H1 (cell line): ENCODE results near the gene TRPM1. TPM values are rescaled to one million over a fixed set of nuclear protein-coding genes. Genes with fewer than 3 reads are reported as not detected.

ENCODE experiments used
- CTCF ChIA-PET: fragments of 300-600 bp; sonication (Branson Sonifier 250); formaldehyde crosslinking; loops from one replicate; lab custom pipeline; 2021; ENCODE audit not compliant: partially characterized antibody; lab: Charles Lee
- POLR2A ChIA-PET: fragments of 300-600 bp; sonication (Branson Sonifier 250); formaldehyde crosslinking; loops from one replicate; lab custom pipeline; 2021; ENCODE audit warnings: inconsistent platforms; ENCODE audit not compliant: partially characterized antibody; lab: Charles Lee
- DNase-seq, 2 experiments: peaks; one replicate each; pipeline versions ENCODE4 v3.0.0 to v3.0.0-alpha.2; 2010 to 2022; ENCODE audit warnings: low spot score in 2 of 2, low read depth in 1 of 2, mixed read lengths in 1 of 2
- FAIRE-seq: peaks from 2 replicates; lab custom pipeline; 2011; peaks lifted over from hg19 to GRCh38; lab: Jason Lieb, UNC
- H2AFZ ChIP-seq: 2 replicates; pipeline ENCODE4 v1.8.1; 2012; ENCODE audit warnings: low read length, inconsistent platforms
- H2AK5ac ChIP-seq: 2 replicates; pipeline ENCODE4 v1.6.1; 2013; ENCODE audit warnings: low read depth, low read length
- H2BK120ac ChIP-seq: replicated peaks from 2 replicates; pipeline ENCODE3; 2013; ENCODE audit warnings: low read depth, low read length, inconsistent platforms
- H2BK12ac ChIP-seq: 2 replicates; pipeline ENCODE4 v1.6.1; 2013; ENCODE audit warnings: low read depth, low read length
- H2BK15ac ChIP-seq: 2 replicates; pipeline ENCODE4 v1.6.1; 2013; ENCODE audit warnings: low read length
- H2BK20ac ChIP-seq: 2 replicates; pipeline ENCODE4 v1.6.1; 2013; ENCODE audit warnings: low read length
- H2BK5ac ChIP-seq: 2 replicates; pipeline ENCODE4 v1.6.1; 2013; ENCODE audit warnings: low read depth, low read length
- H3K14ac ChIP-seq: 2 replicates; pipeline ENCODE4 v1.6.1; 2013; ENCODE audit warnings: inconsistent platforms; ENCODE audit not compliant: insufficient read length
- H3K18ac ChIP-seq: 2 replicates; pipeline ENCODE4 v1.6.1; 2013; ENCODE audit warnings: low read length; ENCODE audit errors: extremely low read depth
- H3K23ac ChIP-seq: 2 replicates; pipeline ENCODE4 v1.6.1; 2013; ENCODE audit warnings: inconsistent platforms; ENCODE audit not compliant: insufficient read length
- H3K23me2 ChIP-seq: 2 replicates; pipeline ENCODE4 v1.6.1; 2013; ENCODE audit warnings: low read depth, low read length
- H3K27ac ChIP-seq: 2 replicates; pipeline ENCODE4 v1.6.1; 2011; ENCODE audit warnings: low read depth, low read length, inconsistent platforms
- H3K27me3 ChIP-seq, 4 experiments: replicated peaks in 1 of 4; 1 replicate in 1 of 4; 2 replicates in 3 of 4; pipeline versions ENCODE4 v1.6.1 to v1.8.1; 2011 to 2013; ENCODE audit warnings: low read length in 3 of 4, mild to moderate bottlenecking in 3 of 4, inconsistent platforms in 2 of 4, mixed read lengths in 2 of 4, moderate library complexity in 1 of 4; ENCODE audit not compliant: control insufficient read depth in 3 of 4, insufficient read depth in 3 of 4; ENCODE audit errors: extremely low read depth in 1 of 4
- H3K36me3 ChIP-seq, 4 experiments: 2 replicates each; pipeline versions ENCODE4 v1.6.1 to v1.8.1; 2011 to 2013; ENCODE audit warnings: mild to moderate bottlenecking in 4 of 4, low read length in 3 of 4, moderate library complexity in 2 of 4, control low read depth in 1 of 4, inconsistent platforms in 1 of 4; ENCODE audit not compliant: insufficient read depth in 4 of 4, control insufficient read depth in 2 of 4
- H3K4ac ChIP-seq: replicated peaks from 2 replicates; pipeline ENCODE3; 2013; ENCODE audit warnings: low read length, low read depth, mixed read lengths, inconsistent platforms; ENCODE audit not compliant: insufficient read length
- H3K4me1 ChIP-seq, 4 experiments: replicated peaks in 1 of 4; 1 replicate in 1 of 4; 2 replicates in 3 of 4; pipeline versions ENCODE4 v1.6.1 to v1.8.1; 2011 to 2013; ENCODE audit warnings: low read length in 3 of 4, inconsistent platforms in 2 of 4, mixed read lengths in 1 of 4; ENCODE audit not compliant: insufficient read depth in 4 of 4, control insufficient read depth in 3 of 4
- H3K4me2 ChIP-seq, 2 experiments: 2 replicates each; pipeline versions ENCODE4 v1.6.1 to v1.8.1; 2011 to 2013; ENCODE audit warnings: low read depth in 2 of 2, low read length in 2 of 2, control low read depth in 1 of 2, inconsistent platforms in 1 of 2, mild to moderate bottlenecking in 1 of 2; ENCODE audit not compliant: insufficient read depth in 1 of 2
- H3K4me3 ChIP-seq, 4 experiments: fragments of 200-600, 300-600 bp in 1 of 4; sonication (generic), shearing (Covaris generic), sonication (Bioruptor Twin) in 1 of 4; 2 replicates each; pipeline versions ENCODE4 v1.5.1 to v1.8.1; 2011 to 2016; ENCODE audit warnings: low read length in 4 of 4, low read depth in 3 of 4, control low read depth in 2 of 4, inconsistent platforms in 2 of 4, mild to moderate bottlenecking in 2 of 4, mixed read lengths in 1 of 4, moderate library complexity in 1 of 4; ENCODE audit not compliant: insufficient read depth in 2 of 4; ENCODE audit errors: extremely low read depth in 1 of 4
- H3K56ac ChIP-seq: replicated peaks from 2 replicates; pipeline ENCODE3; 2013; ENCODE audit warnings: low read depth, mild to moderate bottlenecking, mixed read lengths, low read length, inconsistent platforms; ENCODE audit not compliant: insufficient read length
- H3K79me1 ChIP-seq: 2 replicates; pipeline ENCODE4 v1.6.1; 2013; ENCODE audit warnings: low read depth, low read length, control low read depth
- H3K79me2 ChIP-seq, 2 experiments: 2 replicates each; pipeline versions ENCODE4 v1.6.1 to v1.8.1; 2012 to 2013; ENCODE audit warnings: low read length in 2 of 2, mild to moderate bottlenecking in 2 of 2, inconsistent platforms in 1 of 2; ENCODE audit not compliant: insufficient read depth in 2 of 2, control insufficient read depth in 1 of 2
- H3K9ac ChIP-seq, 4 experiments: replicated peaks in 1 of 4; 1 replicate in 1 of 4; 2 replicates in 3 of 4; pipeline versions ENCODE4 v1.6.1 to v1.8.1; 2011 to 2013; ENCODE audit warnings: low read depth in 3 of 4, low read length in 3 of 4, control low read depth in 2 of 4, mild to moderate bottlenecking in 2 of 4, moderate library complexity in 2 of 4, inconsistent platforms in 1 of 4; ENCODE audit errors: extremely low read depth in 1 of 4
- H3K9me3 ChIP-seq, 2 experiments: 2 replicates each; pipeline versions ENCODE4 v1.6.1 to v1.8.1; 2012 to 2013; ENCODE audit warnings: mild to moderate bottlenecking in 2 of 2, moderate library complexity in 2 of 2, control low read depth in 1 of 2, inconsistent platforms in 1 of 2, low read depth in 1 of 2, low read length in 1 of 2, mixed read lengths in 1 of 2; ENCODE audit not compliant: insufficient read depth in 2 of 2
- H4K20me1 ChIP-seq, 2 experiments: replicated peaks in 1 of 2; 2 replicates each; pipeline versions ENCODE3 to v1.8.1; 2011 to 2013; ENCODE audit warnings: inconsistent platforms in 2 of 2, low read length in 2 of 2, mild to moderate bottlenecking in 1 of 2; ENCODE audit not compliant: insufficient read depth in 2 of 2, control insufficient read depth in 1 of 2
- H4K5ac ChIP-seq: 2 replicates; pipeline ENCODE4 v1.6.1; 2013; ENCODE audit warnings: low read length, low read depth, mixed read lengths, inconsistent platforms; ENCODE audit not compliant: insufficient read length
- H4K8ac ChIP-seq: 2 replicates; pipeline ENCODE4 v1.8.0; 2013; ENCODE audit warnings: mild to moderate bottlenecking, moderate library complexity, low read length, inconsistent platforms; ENCODE audit not compliant: insufficient read depth; ENCODE audit errors: extremely low read depth
- H4K91ac ChIP-seq: replicated peaks from 2 replicates; pipeline ENCODE3; 2013; ENCODE audit warnings: low read length, mixed read lengths, inconsistent platforms; ENCODE audit not compliant: insufficient read length
- E2F6 ChIP-seq: IDR thresholded peaks from 2 replicates; pipeline ENCODE4 v1.6.1; 2012; ENCODE audit warnings: inconsistent platforms
- KDM4A ChIP-seq: IDR thresholded peaks from one replicate; pipeline ENCODE4 v1.7.1; 2012; ENCODE audit warnings: low read depth, mild to moderate bottlenecking, moderate library complexity, low read length, inconsistent platforms; ENCODE audit not compliant: severe bottlenecking
- RFX5 ChIP-seq: IDR thresholded peaks from 2 replicates; pipeline ENCODE4 v1.6.1; 2011; ENCODE audit warnings: low read depth, low read length, improper control_type of control experiment, borderline replicate concordance
- WGBS, 2 experiments: shearing (Covaris generic) in 1 of 2; methylation state at CpG; one replicate each; pipeline versions ENCODE4 v1.1.6 to v1.1.7; 2013 to 2015; ENCODE audit warnings: low lambda C conversion rate in 2 of 2, mixed read lengths in 2 of 2, inconsistent platforms in 1 of 2, low coverage in 1 of 2, missing lambda C conversion rate in 1 of 2; ENCODE audit not compliant: insufficient replicate concordance in 2 of 2, insufficient coverage in 1 of 2, insufficient read length in 1 of 2; ENCODE audit errors: extremely low coverage in 1 of 2, missing lambda C conversion rate in 1 of 2; 5-methylcytosine and 5-hydroxymethylcytosine counted together
- polyA plus RNA-seq, 7 experiments: library from polyadenylated mRNA; depleted of rRNA in 3 of 7; stranded (reverse) in 5 of 7; unstranded in 2 of 7; fragments of >200 nt in 5 of 7; fragments of 200-250 nt in 2 of 7; gene quantifications; 1 replicate in 5 of 7; 2 replicates in 1 of 7; 4 replicates in 1 of 7; pipeline versions ENCODE4 v1.2.1 to v1.2.3, GENCODE V29; 2011 to 2013; ENCODE audit warnings: missing spikeins in 2 of 7, mixed read lengths in 2 of 7
- total RNA-seq: library from RNA; stranded (reverse); fragmentation: NEBNext Ultra II Directional; extraction: Animal tissue kit (Norgen Biotek cat#: 25700); gene quantifications from 2 replicates; pipeline ENCODE4 v1.2.1, GENCODE V29; 2021

The TRPM1 gene
- total and polyA plus RNA-seq, 2 of the 8 experiments (the other 6 are each of a cell fraction or from before 2014, with no cell fraction given) = 0.05 TPM; not detected in 1

- Histone ChIP-seq H3K23ac (no peak overlapping the region), H4K91ac (peak overlapping the region; percentile 66), H2AK5ac (no peak overlapping the region), H3K4me2 (peak overlapping the region; percentile 71 to 73), H2BK15ac (peak overlapping the region; percentile 36; the same call in 1 of the 2 replicates), H3K4ac (no peak overlapping the region), H4K5ac (peak overlapping the region; percentile 87), H3K79me2 (no peaks in the 10 kb centered on the region), H3K56ac (no peak overlapping the region), H3K4me1 (peaks cover 7 to 39% (median 22%) of the 10 kb centered on the region in 4 experiments), H4K20me1 (peaks cover 0 to 2% of the 10 kb centered on the region in 2 experiments), H3K18ac (peak overlapping the region; percentile 51), H4K8ac (peak overlapping the region; percentile 79; the same call in 1 of the 2 replicates), H3K4me3 (peak overlapping the region in 3 of 4 experiments; percentile 15 to 50 (median 15); a peak in 5 of 8 replicates), H3K23me2 (peaks cover 3% of the 10 kb centered on the region), H3K79me1 (no peaks in the 10 kb centered on the region), H3K27ac (no peak overlapping the region), H3K9me3 (no peaks in the 10 kb centered on the region), H2AFZ (peak overlapping the region; percentile 87), H2BK120ac (peak overlapping the region; percentile 34), H2BK12ac (peak overlapping the region; percentile 60; the same call in 1 of the 2 replicates), H3K9ac (no peak overlapping the region), H3K14ac (no peak overlapping the region), H3K36me3 (no peaks in the 10 kb centered on the region), H3K27me3 (peaks cover 0 to 2% (median 1%) of the 10 kb centered on the region in 4 experiments; a peak in 3 of 7 replicates), H2BK5ac (peak overlapping the region; percentile 73; the same call in 1 of the 2 replicates), H2BK20ac (no peak overlapping the region)
- WGBS, 2 experiments = 12% methylated on average over 9 of the region's 26 CpGs; no CpG with 5 or more reads in 1 of the 2 experiments
- no peak for FAIRE-seq
- CTCF ChIA-PET = no interaction called here
- POLR2A ChIA-PET = no interaction called here
- no peak for TF ChIP-seq RFX5
- TF ChIP-seq KDM4A = peak; percentile 32
- peak; percentile 78; the same call in 1 of the 2 replicates for TF ChIP-seq E2F6
- DNase-seq = peak; percentile 41 to 91
Measured at GRCh38 chr15:31080591-31081014, 20.9 kb downstream of the TRPM1 start.
